Breast epithelium (tissue), 4 donors: ENCODE results near the gene RGS9. TPM values are rescaled to one million over a fixed set of nuclear protein-coding genes. Genes with fewer than 3 reads are reported as not detected.

Experiments used
- DNase-seq, 2 donors: peaks; one replicate each; pipeline ENCODE4 v3.0.0-alpha.2; 2019; ENCODE audit warnings: low spot score in 2 of 2
- H3K27ac ChIP-seq, 2 donors: fragments of 200-600 bp; sonication (generic) in 1 of 2; one replicate each; pipeline ENCODE4 v1.5.1; 2016 to 2019; ENCODE audit warnings: mild to moderate bottlenecking in 1 of 2
- H3K27me3 ChIP-seq, 2 donors: fragments of 200-600 bp; sonication (generic) in 1 of 2; one replicate each; pipeline versions ENCODE4 v1.5.1 to v1.6.0; 2017 to 2019; ENCODE audit warnings: control low read depth in 1 of 2, mild to moderate bottlenecking in 1 of 2
- H3K36me3 ChIP-seq: fragments of 200-600 bp; one replicate; pipeline ENCODE4 v1.5.1; 2019
- H3K4me1 ChIP-seq, 2 donors: fragments of 200-600 bp; sonication (generic); one replicate each; pipeline ENCODE4 v1.5.1; 2016 to 2019; ENCODE audit warnings: control low read depth in 1 of 2
- H3K4me3 ChIP-seq, 3 donors: fragments of 200-600 bp; sonication (generic); 1 replicate in 2 of 3; 2 replicates in 1 of 3; pipeline ENCODE4 v1.5.1; 2016 to 2019; ENCODE audit warnings: mild to moderate bottlenecking in 3 of 3, moderate library complexity in 2 of 3
- H3K9me3 ChIP-seq, 2 donors: fragments of 200-600 bp; sonication (generic) in 1 of 2; one replicate each; pipeline ENCODE4 v1.5.1; 2016 to 2019; ENCODE audit warnings: control low read depth in 1 of 2
- CTCF ChIP-seq, 3 donors: fragments of 450-650 bp; IDR thresholded peaks; one replicate each; pipeline ENCODE4 v1.5.1; 2016 to 2017; ENCODE audit warnings: antibody characterized with exemption in 3 of 3, mild to moderate bottlenecking in 3 of 3, moderate library complexity in 3 of 3
- POLR2A ChIP-seq: fragments of 450-650 bp; IDR thresholded peaks from one replicate; pipeline ENCODE4 v1.6.1; 2016; ENCODE audit warnings: antibody characterized with exemption, mild to moderate bottlenecking, moderate library complexity
- POLR2AphosphoS5 ChIP-seq, 3 donors: sonication (generic); formaldehyde crosslinking; IDR thresholded peaks; one replicate each; pipeline ENCODE4 v1.6.1; 2017; ENCODE audit warnings: antibody characterized with exemption in 3 of 3
- intact Hi-C: fragments of 100-400 bp; cut with DNase I; formaldehyde crosslinking; loops from one replicate; pipeline ENCODE4 v1.15.1; 2023; ENCODE audit warnings: low total_unique reads
- total RNA-seq, 3 donors: library from RNA; depleted of rRNA; stranded (reverse); fragments of >200 nt; gene quantifications; one replicate each; pipeline ENCODE4 v1.1.0, GENCODE V29; 2016

The RGS9 gene
- total RNA-seq, 3 donors from 2014 or later, result 1.6 to 6.9 (median 5.0) TPM

GRCh38 chr17:65235284-65235683 lies 98.1 kb downstream of the RGS9 start:
- Histone ChIP-seq H3K27ac (no peak overlapping the region), H3K27me3 (no peaks in the 10 kb centered on the region), H3K9me3 (peaks cover 6 to 11% of the 10 kb centered on the region in 2 donors), H3K4me3 (no peak overlapping the region), H3K36me3 (no peaks in the 10 kb centered on the region), H3K4me1 (no peaks in the 10 kb centered on the region)
- intact Hi-C loops, result no loop called here
- TF ChIP-seq POLR2AphosphoS5 (IDR thresholded peaks at IDR 0.05), result no peak
- TF ChIP-seq CTCF (IDR thresholded peaks at IDR 0.05), result no peak
- TF ChIP-seq POLR2A, result no peak
- no peak for DNase-seq

- Histone ChIP-seq H3K4me3 (no peak overlapping the region), H3K27ac (no peak overlapping the region), H3K4me1 (no peaks in the 10 kb centered on the region), H3K27me3 (no peaks in the 10 kb centered on the region), H3K36me3 (no peaks in the 10 kb centered on the region), H3K9me3 (peaks cover 6 to 11% of the 10 kb centered on the region in 2 donors)
- DNase-seq, result no peak
- intact Hi-C loops, result no loop called here
- TF ChIP-seq POLR2A (no peak), POLR2AphosphoS5 (IDR thresholded peaks at IDR 0.05) (no peak), CTCF (IDR thresholded peaks at IDR 0.05) (no peak)
Observed at GRCh38 chr17:65236321-65236720, 99.2 kb downstream of the RGS9 start.

- Histone ChIP-seq H3K27me3 (no peaks in the 10 kb centered on the region), H3K9me3 (no peaks in the 10 kb centered on the region), H3K36me3 (no peaks in the 10 kb centered on the region), H3K4me1 (no peaks in the 10 kb centered on the region), H3K27ac (no peak overlapping the region), H3K4me3 (no peak overlapping the region)
- TF ChIP-seq POLR2A (no peak), CTCF (IDR thresholded peaks at IDR 0.05) (no peak), POLR2AphosphoS5 (IDR thresholded peaks at IDR 0.05) (no peak)
- DNase-seq, result no peak
- intact Hi-C loops, result no loop called here
Observed at GRCh38 chr17:65243838-65244625, 106.9 kb downstream of the RGS9 start.

GRCh38 chr17:65246252-65246651 lies 109.1 kb downstream of the RGS9 start:
- Histone ChIP-seq H3K27me3 (no peaks in the 10 kb centered on the region), H3K4me3 (no peak overlapping the region), H3K4me1 (no peaks in the 10 kb centered on the region), H3K27ac (no peak overlapping the region), H3K9me3 (no peaks in the 10 kb centered on the region), H3K36me3 (no peaks in the 10 kb centered on the region)
- no peak for DNase-seq
- intact Hi-C loops, result no loop called here
- TF ChIP-seq CTCF (IDR thresholded peaks at IDR 0.05), result no peak
- no peak for TF ChIP-seq POLR2AphosphoS5 (IDR thresholded peaks at IDR 0.05)
- no peak for TF ChIP-seq POLR2A

GRCh38 chr17:65249774-65250173 lies 112.6 kb downstream of the RGS9 start:
- H3K4me1 ChIP-seq, result no peaks in the 10 kb centered on the region
- intact Hi-C loops, result no loop called here
- H3K27me3 ChIP-seq, result no peaks in the 10 kb centered on the region
- no peak for DNase-seq
- no peaks in the 10 kb centered on the region for H3K36me3 ChIP-seq
- TF ChIP-seq CTCF (IDR thresholded peaks at IDR 0.05), result no peak
- TF ChIP-seq POLR2AphosphoS5 (IDR thresholded peaks at IDR 0.05), result no peak
- no peak for TF ChIP-seq POLR2A
- no peak overlapping the region for H3K4me3 ChIP-seq
- no peak overlapping the region for H3K27ac ChIP-seq
- no peaks in the 10 kb centered on the region for H3K9me3 ChIP-seq
